Lower leg skin (tissue), 3 donors: ENCODE results near the gene SLC35F3.

Experiments
- POLR2A ChIP-seq, 2 donors: fragments of 450-650 bp; IDR thresholded peaks; one replicate each; pipeline ENCODE4 v1.6.1; 2016 to 2017; ENCODE audit warnings: antibody characterized with exemption in 2 of 2, mild to moderate bottlenecking in 1 of 2, moderate library complexity in 1 of 2
- TF ChIP-seq, protein P1 (sequence below), 3 donors: fragments of 450-650 bp; IDR thresholded peaks; one replicate each; pipeline ENCODE4 v1.5.1; 2016; ENCODE audit warnings: antibody characterized with exemption in 3 of 3, mild to moderate bottlenecking in 3 of 3, moderate library complexity in 2 of 3

- TF ChIP-seq, protein P1, sequence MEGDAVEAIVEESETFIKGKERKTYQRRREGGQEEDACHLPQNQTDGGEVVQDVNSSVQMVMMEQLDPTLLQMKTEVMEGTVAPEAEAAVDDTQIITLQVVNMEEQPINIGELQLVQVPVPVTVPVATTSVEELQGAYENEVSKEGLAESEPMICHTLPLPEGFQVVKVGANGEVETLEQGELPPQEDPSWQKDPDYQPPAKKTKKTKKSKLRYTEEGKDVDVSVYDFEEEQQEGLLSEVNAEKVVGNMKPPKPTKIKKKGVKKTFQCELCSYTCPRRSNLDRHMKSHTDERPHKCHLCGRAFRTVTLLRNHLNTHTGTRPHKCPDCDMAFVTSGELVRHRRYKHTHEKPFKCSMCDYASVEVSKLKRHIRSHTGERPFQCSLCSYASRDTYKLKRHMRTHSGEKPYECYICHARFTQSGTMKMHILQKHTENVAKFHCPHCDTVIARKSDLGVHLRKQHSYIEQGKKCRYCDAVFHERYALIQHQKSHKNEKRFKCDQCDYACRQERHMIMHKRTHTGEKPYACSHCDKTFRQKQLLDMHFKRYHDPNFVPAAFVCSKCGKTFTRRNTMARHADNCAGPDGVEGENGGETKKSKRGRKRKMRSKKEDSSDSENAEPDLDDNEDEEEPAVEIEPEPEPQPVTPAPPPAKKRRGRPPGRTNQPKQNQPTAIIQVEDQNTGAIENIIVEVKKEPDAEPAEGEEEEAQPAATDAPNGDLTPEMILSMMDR (IDR thresholded peaks at IDR 0.05), result no peak
- TF ChIP-seq POLR2A (IDR thresholded peaks at IDR 0.05), result no peak
Observed at GRCh38 chr1:234044079-234044478, 139.6 kb downstream of the SLC35F3 start.
